Psoas muscle (tissue), 8 donors: ENCODE results near the gene UBE2E2. TPM values are rescaled to one million over a fixed set of nuclear protein-coding genes. Genes with fewer than 3 reads are reported as not detected.

Source experiments
- ATAC-seq, 4 donors: fragments of 200-7000 bp; cut with Tn5 transposase; one replicate each; pipeline ENCODE4 v1.9.1; 2020; ENCODE audit warnings: moderate library complexity in 3 of 4, mild to moderate bottlenecking in 2 of 4
- DNase-seq, 2 donors: peaks; one replicate each; pipeline ENCODE4 v3.0.0-alpha.2; 2020
- H3K27ac ChIP-seq: fragments of 200-600 bp; one replicate; pipeline ENCODE4 v1.8.0; 2022
- H3K27me3 ChIP-seq, 3 donors: fragments of 200-600 bp in 1 of 3; one replicate each; pipeline versions ENCODE4 v1.6.1 to v1.8.0; 2013 to 2022; ENCODE audit warnings: low read length in 2 of 3, mild to moderate bottlenecking in 2 of 3, moderate library complexity in 1 of 3; ENCODE audit not compliant: insufficient read depth in 3 of 3
- H3K36me3 ChIP-seq, 2 donors: fragments of 200-600 bp in 1 of 2; one replicate each; pipeline versions ENCODE4 v1.6.1 to v1.8.0; 2013 to 2022; ENCODE audit warnings: low read depth in 1 of 2, mild to moderate bottlenecking in 1 of 2, moderate library complexity in 1 of 2; ENCODE audit not compliant: insufficient read depth in 1 of 2
- H3K4me1 ChIP-seq: fragments of 200-600 bp; one replicate; pipeline ENCODE4 v1.8.0; 2022
- H3K4me3 ChIP-seq: fragments of 200-600 bp; one replicate; pipeline ENCODE4 v1.8.0; 2022; ENCODE audit warnings: mild to moderate bottlenecking
- H3K9me3 ChIP-seq: fragments of 200-600 bp; one replicate; pipeline ENCODE4 v1.8.0; 2022
- WGBS, 3 donors: extraction: QIAGEN DNeasy Blood & Tissue Kit; methylation state at CpG; one replicate each; pipeline versions ENCODE4 v1.1.6 to v1.1.7; 2013; 5-methylcytosine and 5-hydroxymethylcytosine counted together
- intact Hi-C, 2 donors: fragments of 100-400 bp; cut with DNase I; formaldehyde crosslinking; loops; one replicate each; pipeline versions ENCODE4 v1.11.0 to v1.14.2; 2022
- polyA plus RNA-seq, 3 donors: library from polyadenylated mRNA; stranded (reverse); fragments of 200-250 nt; gene quantifications; one replicate each; pipeline ENCODE4 v1.2.3, GENCODE V29; 2013
- total RNA-seq, 4 donors: library from RNA; stranded (reverse); fragmentation: NEBNext Ultra II Directional in 2 of 4; extraction: Animal tissue kit (Norgen Biotek cat#: 25700) in 2 of 4; gene quantifications; one replicate each; pipeline versions ENCODE4 v1.2.1 to v1.2.4, GENCODE V29; 2021 to 2023
- TF ChIP-seq, protein P1 (sequence below): fragments of 200-600 bp; IDR thresholded peaks from one replicate; pipeline ENCODE4 v1.8.0; 2022; ENCODE audit warnings: antibody characterized with exemption
- donor health status: healthy with polysubstance abuse.
- donor health status: DM: no; HTN: no; CAD: no; lungs with moderate emphysema.
- donor health status: Bipolar disorder and iron deficiency.
- donor health status: healthy.
- donor health status: DM: yes; HTN: yes; CAD: no.
- donor health status: DM: no; HTN: no; CAD: no.
- donor health status: DM: no; HTN: no; CAD: no.
- donor health status: DM: yes; HTN: yes; CAD: no.

Gene UBE2E2
- total and polyA plus RNA-seq, 7 donors: 12.9 to 38.2 (median 34.0) TPM

DNA sequence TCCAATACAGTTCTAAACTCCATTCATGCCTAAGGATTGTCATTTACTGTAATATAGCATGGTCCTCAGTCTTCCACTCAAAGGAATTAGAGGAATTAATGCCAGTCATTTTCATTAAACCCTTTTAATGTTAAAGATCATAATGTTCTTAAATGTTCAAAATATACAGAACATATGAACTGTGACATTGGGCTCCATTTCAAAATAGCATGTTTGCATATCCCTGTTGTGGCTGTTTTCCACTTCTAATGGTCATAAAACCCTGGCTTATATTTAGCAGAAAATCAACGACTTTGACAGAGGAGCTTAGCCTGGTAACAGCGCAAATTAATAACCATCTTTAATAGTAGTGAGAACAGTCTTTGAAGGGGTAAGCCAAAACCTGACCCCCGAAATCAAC is 260.7 kb downstream of the UBE2E2 start:
- no peaks in the 10 kb centered on the region for H3K36me3 ChIP-seq
- peaks cover 35% of the 10 kb centered on the region for H3K4me1 ChIP-seq
- H3K9me3 ChIP-seq: no peaks in the 10 kb centered on the region
- DNase-seq (no peak), ATAC-seq (no peak)
- TF ChIP-seq, protein P1, sequence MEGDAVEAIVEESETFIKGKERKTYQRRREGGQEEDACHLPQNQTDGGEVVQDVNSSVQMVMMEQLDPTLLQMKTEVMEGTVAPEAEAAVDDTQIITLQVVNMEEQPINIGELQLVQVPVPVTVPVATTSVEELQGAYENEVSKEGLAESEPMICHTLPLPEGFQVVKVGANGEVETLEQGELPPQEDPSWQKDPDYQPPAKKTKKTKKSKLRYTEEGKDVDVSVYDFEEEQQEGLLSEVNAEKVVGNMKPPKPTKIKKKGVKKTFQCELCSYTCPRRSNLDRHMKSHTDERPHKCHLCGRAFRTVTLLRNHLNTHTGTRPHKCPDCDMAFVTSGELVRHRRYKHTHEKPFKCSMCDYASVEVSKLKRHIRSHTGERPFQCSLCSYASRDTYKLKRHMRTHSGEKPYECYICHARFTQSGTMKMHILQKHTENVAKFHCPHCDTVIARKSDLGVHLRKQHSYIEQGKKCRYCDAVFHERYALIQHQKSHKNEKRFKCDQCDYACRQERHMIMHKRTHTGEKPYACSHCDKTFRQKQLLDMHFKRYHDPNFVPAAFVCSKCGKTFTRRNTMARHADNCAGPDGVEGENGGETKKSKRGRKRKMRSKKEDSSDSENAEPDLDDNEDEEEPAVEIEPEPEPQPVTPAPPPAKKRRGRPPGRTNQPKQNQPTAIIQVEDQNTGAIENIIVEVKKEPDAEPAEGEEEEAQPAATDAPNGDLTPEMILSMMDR: no peak
- WGBS, 3 donors: 68 to 72% (median 72%) methylated on average over 3 of the region's 3 CpGs
- H3K4me3 ChIP-seq: no peak overlapping the region
- no peaks in the 10 kb centered on the region for H3K27me3 ChIP-seq
- intact Hi-C loops: no loop called here
- no peak overlapping the region for H3K27ac ChIP-seq

DNA sequence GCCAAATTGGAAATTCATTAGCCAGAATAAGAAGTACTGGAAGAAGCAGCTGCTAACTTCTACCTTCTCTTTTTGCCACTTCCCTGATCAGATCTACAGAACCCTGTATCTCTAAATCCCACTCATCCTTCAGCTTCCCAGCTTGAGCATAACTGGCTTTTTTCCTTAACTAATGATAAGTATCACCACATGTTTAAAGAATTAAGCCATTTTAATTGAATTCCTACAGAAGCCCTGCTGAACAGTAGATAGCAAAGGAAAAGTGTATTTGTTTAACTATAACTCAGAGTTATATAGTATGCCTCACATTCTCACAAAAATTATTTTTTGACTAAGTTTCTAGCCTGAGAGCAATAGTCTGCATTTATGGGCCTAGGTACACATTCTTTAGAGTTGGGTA is 262.4 kb downstream of the UBE2E2 start:
- Histone ChIP-seq H3K27me3 (no peaks in the 10 kb centered on the region), H3K4me1 (peaks cover 32% of the 10 kb centered on the region), H3K4me3 (no peak overlapping the region), H3K9me3 (no peaks in the 10 kb centered on the region), H3K36me3 (no peaks in the 10 kb centered on the region), H3K27ac (no peak overlapping the region)
- TF ChIP-seq, protein P1: no peak
- intact Hi-C loops: no loop called here
- ATAC-seq (no peak), DNase-seq (no peak)

DNA sequence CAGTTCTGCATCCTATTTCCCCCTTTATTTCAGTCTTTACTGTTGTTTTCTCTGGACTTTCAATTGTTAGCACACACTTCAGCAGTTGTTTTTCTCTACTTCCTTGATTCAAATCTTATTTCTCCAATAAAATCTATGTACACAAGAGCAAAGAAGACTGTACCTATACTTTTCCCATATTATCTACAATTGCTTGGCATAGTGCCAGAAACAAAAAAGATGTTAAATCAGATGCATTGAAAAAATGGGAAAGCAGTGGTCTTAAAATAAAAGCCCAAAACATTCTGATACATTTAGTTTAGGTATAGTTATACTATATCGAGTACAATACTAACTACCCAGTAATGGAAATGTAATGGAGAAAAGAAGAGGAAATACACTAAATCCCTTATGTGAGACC is 265.1 kb downstream of the UBE2E2 start:
- H3K36me3 ChIP-seq: no peaks in the 10 kb centered on the region
- peaks cover 18% of the 10 kb centered on the region for H3K4me1 ChIP-seq
- TF ChIP-seq, protein P1: no peak
- intact Hi-C loops: no loop called here
- no peak overlapping the region for H3K4me3 ChIP-seq
- 92 to 100% (median 98%) methylated on average over 1 of the region's 1 CpG for WGBS, 3 donors
- no peaks in the 10 kb centered on the region for H3K27me3 ChIP-seq
- DNase-seq: no peak
- no peaks in the 10 kb centered on the region for H3K9me3 ChIP-seq
- no peak for ATAC-seq
- H3K27ac ChIP-seq: no peak overlapping the region

DNA sequence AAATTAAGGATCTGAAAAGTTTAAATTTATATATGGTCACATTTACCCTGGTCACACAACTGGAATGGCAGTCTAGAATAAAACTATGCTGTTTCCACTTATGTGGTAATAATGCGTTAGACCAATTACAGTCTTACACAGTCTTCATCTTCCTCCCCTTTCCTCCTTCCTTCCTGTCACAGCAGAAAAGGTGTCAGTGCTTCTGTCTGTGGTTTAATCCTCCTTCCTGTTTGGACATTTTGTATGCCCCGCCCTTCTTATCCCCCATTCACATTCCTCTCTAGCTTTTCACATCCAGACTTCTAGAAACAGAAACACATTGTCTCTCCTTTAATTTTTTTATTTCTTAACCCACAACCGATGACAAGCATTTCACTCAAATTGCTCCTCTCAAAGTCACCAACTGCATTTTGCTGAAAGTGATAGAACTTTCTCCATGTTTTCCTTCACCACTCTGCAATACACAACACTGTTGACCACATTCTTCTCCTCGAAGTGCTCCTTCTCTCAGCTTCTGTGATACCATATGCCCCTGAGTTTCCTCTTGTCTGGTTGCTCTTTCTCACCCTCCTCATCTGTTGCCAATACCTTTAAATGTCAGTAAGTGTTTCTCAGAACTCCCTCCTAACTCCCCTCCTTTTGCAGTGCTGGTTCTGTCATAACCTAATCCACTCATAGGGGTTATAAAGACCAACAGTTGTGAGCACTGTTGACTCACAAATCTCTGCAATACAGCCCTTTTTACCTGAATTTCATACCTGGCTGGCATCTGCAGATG is 271.6 kb downstream of the UBE2E2 start:
- intact Hi-C loops: loop anchor here in 1 of 2 donors (5.0 kb wide), 1 partner anchor 452 kb away; no protein-coding TSS in a partner anchor
- WGBS, 3 donors: 85 to 93% (median 89%) methylated on average over 4 of the region's 4 CpGs
- Histone ChIP-seq H3K4me3 (no peak overlapping the region), H3K36me3 (no peaks in the 10 kb centered on the region), H3K9me3 (no peaks in the 10 kb centered on the region), H3K4me1 (peaks cover 5% of the 10 kb centered on the region), H3K27me3 (no peaks in the 10 kb centered on the region), H3K27ac (no peak overlapping the region)
- no peak for ATAC-seq
- DNase-seq: no peak
- TF ChIP-seq, protein P1: no peak

DNA sequence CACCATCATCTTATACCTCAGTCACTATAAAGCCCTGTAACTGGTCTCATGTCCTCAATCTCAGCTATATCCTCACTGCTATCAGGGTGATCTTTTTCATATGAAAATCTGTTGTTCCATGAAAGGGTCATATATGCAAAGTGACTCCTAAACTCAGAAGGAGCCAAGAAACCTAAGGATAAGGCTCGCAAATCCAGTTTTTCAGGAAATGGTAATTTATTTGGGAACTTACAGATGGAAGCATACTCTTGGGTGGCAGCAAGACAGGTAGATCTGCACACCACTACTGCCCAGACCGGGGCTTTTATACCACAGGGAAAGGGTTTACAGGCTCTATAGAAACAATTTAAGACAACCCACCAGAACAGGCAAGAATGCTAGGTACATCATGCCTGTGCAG is 272.3 kb downstream of the UBE2E2 start:
- no peaks in the 10 kb centered on the region for H3K4me1 ChIP-seq
- no peak for ATAC-seq
- WGBS, 3 donors: 90 to 97% (median 93%) methylated on average over 2 of the region's 2 CpGs
- H3K4me3 ChIP-seq: no peak overlapping the region
- H3K27me3 ChIP-seq: no peaks in the 10 kb centered on the region
- no peaks in the 10 kb centered on the region for H3K36me3 ChIP-seq
- TF ChIP-seq, protein P1: no peak
- intact Hi-C loops: loop anchor here in 1 of 2 donors (5.0 kb wide), 1 partner anchor 453 kb away; no protein-coding TSS in a partner anchor
- DNase-seq: no peak
- no peaks in the 10 kb centered on the region for H3K9me3 ChIP-seq
- H3K27ac ChIP-seq: no peak overlapping the region
